Stimulated activated CD8-positive, alpha-beta memory T cell treated with anti-CD3 and anti-CD28 coated beads, Interleukin-7, amount 100 ng/mL, for 48 hours (primary cell): ENCODE data around the gene ARIH1.
"Not testable (repeated sequence)": the region's sequence is repeated elsewhere in the genome, so short reads cannot be mapped to it uniquely, and the experiment has no call there.

ENCODE experiments used
- DNase-seq, 2 donors: peaks; one replicate each; pipeline ENCODE4 v3.0.0-alpha.2; 2020; ENCODE audit warnings: low read depth in 1 of 2; ENCODE audit errors: extremely low read depth in 1 of 2

Gene ARIH1

GRCh38 chr15:72593838-72594237 lies 119.7 kb downstream of the ARIH1 start:
- DNase-seq, result no peak

- DNase-seq, result no peak
These were observed 125.8 kb downstream of the ARIH1 start for GRCh38 chr15:72599855-72600464.

- DNase-seq, result no peak
These were observed 130.7 kb downstream of the ARIH1 start for GRCh38 chr15:72604794-72605193.

- DNase-seq, result not testable (repeated sequence)
These were observed 134.0 kb downstream of the ARIH1 start for GRCh38 chr15:72608084-72608483.

GRCh38 chr15:72609862-72610261 lies 135.7 kb downstream of the ARIH1 start:
- DNase-seq, result no peak

- not testable (repeated sequence) for DNase-seq
These were observed 138.2 kb downstream of the ARIH1 start for GRCh38 chr15:72612324-72612723.

GRCh38 chr15:72614810-72615532 lies 140.8 kb downstream of the ARIH1 start:
- no peak for DNase-seq

GRCh38 chr15:72615533-72616233 lies 141.6 kb downstream of the ARIH1 start:
- peak in 1 of 2 donors; percentile 7 for DNase-seq

GRCh38 chr15:72616491-72617210 lies 142.5 kb downstream of the ARIH1 start:
- no peak for DNase-seq

- not testable (repeated sequence) for DNase-seq
These were observed 149.7 kb downstream of the ARIH1 start for GRCh38 chr15:72623854-72624253.

GRCh38 chr15:72626153-72626552 lies 152.0 kb downstream of the ARIH1 start:
- not testable (repeated sequence) for DNase-seq

GRCh38 chr15:72628249-72629067 lies 154.3 kb downstream of the ARIH1 start:
- DNase-seq, result not testable (repeated sequence)

GRCh38 chr15:72629068-72629570 lies 155.0 kb downstream of the ARIH1 start:
- DNase-seq, result not testable (repeated sequence)

- peak; percentile 17 to 43 for DNase-seq
These were observed 162.6 kb downstream of the ARIH1 start for GRCh38 chr15:72636519-72637282.

GRCh38 chr15:72639759-72640483 lies 165.8 kb downstream of the ARIH1 start:
- not testable (repeated sequence) for DNase-seq

- DNase-seq, result not testable (repeated sequence)
These were observed 168.1 kb downstream of the ARIH1 start for GRCh38 chr15:72642271-72642670.

GRCh38 chr15:72648631-72649253 lies 174.6 kb downstream of the ARIH1 start:
- DNase-seq, result not testable (repeated sequence)
